HG03457 (cell line): ENCODE data around the gene FAM9C.
"Not testable (repeated sequence)": the region's sequence is repeated elsewhere in the genome, so short reads cannot be mapped to it uniquely, and the experiment has no call there.

Experiments
- ATAC-seq: cut with Tn5 transposase; IDR thresholded peaks from one replicate; pipeline ENCODE4 v1.9.1; 2021; ENCODE audit warnings: moderate number of reproducible peaks; ENCODE audit not compliant: unreplicated experiment

The FAM9C gene

DNA sequence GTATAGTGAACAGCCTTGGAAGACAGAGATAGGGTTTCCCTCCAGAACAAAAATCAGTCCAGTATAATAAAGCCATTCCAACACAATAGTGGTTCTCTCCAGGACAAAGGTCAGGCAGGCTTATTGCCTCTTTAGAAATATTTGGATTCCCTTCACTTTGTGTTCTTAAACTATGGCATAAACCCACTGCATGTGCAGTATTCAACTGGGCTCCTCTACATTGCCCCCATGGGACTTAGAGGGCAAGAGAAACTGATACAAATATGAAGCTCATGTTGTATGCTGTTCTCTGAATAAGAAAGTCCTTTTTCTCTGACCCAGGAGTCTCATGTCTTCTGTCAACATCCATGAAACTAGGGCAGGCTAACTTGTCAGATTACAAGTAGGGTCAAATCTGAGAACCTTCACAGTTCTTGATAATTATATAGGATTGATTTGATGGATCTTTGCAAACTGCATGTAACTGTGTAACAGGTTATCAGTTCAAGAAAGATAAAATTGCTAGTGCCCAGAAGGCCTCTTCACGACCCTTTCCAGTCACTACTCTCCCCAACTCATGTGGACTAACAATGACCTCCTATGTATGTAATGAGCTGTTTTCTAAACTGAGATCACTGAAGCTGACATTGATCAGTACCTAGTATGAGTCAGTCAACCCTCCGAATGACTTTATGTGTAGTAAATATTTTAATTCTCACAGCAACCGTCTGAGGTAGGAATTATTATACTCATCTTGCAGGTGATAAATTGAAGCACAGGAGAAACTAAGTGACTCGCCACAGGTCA is 31.9 kb upstream of the FAM9C start:
- ATAC-seq, result no peak

DNA sequence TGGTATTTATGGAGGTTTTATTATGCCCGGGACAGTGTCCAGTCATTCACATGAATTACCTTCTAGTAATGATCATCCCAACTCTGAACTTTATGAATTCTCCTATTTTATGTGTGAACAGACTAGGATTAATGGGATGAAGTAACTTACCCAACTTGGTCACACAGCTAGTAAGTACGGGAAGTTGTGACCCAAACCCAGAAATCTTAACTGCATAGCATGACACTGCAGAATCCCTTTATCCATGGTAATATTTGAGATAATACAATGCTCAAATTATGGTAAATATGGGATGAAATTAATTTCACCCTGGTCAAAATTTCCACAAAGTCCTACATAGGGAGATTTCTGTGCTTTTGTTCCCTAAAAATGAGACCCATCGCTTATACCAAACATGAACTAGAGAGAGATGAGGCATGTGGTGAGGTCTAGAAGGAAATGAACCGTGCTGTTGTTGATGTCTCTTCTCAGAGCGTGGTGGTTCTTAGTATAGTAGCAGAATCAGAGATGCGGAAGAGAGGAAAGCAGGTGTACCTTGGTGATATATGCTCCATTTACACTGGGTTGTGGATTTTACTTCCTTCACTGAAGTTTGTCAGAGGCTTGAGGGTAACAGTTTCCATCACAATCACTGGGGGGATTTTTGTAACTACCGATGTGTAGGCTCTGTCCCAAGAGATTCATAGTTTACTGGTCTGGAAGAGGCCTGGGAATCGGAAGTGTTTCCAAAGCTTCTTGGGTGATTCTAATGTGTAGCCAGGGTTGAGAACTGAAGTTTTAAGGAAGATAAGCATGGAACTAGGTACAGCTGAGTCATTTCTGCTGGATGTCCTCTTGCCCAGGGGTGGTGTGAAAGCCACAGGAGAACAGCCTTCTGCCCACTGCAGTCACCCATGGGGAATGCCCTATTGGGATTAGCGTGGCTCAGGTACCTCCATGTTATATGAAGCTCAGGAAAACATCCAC is 30.2 kb upstream of the FAM9C start:
- peak; percentile 61 for ATAC-seq

DNA sequence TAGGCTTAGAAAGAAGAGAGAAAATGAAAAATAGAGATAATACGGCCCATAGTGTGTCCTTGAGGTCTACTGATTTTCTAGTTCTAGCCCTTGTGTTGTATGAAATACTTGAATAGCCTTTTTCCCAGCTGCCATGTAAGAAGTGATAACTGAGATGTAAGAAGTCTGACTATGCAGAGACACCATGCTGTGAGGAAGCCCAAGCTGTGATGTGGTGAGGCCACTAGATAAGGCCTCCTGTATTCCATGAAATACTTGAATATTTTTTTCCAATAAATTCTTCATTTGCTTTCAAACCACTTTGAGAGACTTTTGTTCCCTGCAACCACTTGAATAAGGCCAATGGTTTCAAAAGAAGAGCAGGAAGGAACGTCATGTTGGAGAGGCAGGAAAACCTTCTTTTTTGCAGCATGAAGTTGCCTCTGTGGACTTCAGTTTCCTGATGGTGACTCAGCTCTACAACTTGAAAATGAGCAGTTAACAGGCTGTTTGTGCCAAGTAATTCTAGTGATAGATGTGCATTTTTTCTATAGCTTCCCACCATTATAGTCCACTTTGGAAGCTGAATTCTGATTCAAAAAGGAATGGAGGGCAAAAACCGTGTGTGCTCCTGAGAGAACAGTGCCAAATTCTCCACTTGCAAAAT is 25.5 kb upstream of the FAM9C start:
- no peak for ATAC-seq

DNA sequence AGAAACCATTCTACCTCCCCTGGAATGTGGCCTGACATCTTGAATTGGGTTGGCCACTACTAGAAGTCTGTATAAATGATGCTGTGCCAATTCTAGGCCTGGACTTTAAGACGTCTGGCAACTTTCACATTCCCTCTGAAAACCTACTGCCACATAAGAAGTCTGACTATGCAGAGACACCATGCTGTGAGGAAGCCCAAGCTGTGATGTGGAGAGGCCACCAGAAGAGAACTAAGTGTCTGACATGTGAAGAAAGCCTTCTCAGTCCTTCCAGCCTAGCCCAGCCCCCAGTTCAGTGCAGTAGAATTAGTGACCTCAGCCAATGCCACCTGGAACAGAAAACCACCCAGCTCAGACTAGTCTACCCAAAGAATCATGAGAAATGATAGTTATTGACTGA is 24.2 kb upstream of the FAM9C start:
- ATAC-seq, result no peak

DNA sequence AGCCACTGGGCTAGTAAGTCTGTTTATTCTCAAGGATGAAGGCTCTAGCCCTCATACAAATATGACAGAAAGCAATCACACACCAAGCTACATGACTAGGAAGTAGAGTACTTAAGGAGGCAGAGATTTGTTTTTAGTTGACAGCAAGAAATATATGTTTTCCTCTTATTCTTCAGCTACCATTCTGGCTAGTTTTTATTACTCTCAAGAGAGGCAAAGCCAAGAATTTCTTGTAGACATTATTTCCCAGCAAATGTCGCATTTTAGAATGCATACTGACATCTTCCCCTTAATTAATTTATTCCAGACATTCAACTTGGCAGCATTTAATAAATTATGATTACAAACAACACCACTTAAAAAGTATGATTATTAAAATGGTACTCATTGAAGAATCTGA is 23.4 kb upstream of the FAM9C start:
- ATAC-seq, result no peak

DNA sequence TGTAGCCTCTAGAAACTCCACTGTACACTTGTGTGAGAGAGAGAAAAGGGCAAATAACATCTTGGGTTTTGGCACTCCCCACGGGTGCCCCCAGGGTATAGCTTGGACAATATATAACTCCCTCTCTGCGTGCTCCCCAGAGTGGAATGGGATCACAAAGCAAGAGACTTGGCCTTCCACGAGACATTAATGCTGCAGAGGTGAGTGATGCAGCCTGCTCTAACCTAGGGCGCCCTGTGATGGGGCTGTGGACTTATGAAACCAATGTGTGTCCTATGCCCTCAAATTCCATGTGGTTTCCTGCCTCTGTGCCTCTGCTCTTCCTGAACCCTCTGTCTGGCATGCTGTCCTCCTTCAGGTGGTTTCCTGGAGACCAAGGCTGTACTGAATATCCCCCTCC is 22.0 kb upstream of the FAM9C start:
- no peak for ATAC-seq

DNA sequence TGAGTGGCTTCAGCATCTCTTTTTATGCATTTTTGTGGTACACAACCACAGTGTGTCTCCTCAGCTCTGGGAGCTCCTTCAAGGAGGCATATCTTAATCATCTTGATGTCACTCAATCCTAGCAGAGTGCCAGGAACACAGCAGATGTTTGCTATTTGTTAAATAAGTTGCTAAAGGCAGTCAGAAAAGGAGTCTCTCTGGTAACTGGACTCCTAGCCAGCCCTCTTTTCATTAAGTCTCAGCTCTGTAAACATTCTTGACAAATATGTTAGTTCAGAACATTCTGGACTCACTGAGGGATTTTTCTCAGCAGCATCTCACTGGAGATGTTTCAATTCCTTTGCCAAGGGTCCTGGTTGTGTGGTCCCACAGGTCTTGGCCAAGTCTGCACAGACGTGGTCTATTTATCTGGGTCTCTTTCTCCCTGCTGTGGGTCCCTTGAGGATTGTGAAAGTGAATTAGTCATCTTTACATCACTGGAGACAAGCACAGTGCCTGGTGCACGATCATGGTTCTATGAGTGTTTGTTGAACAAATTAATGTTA is 20.3 kb upstream of the FAM9C start:
- ATAC-seq, result no peak

DNA sequence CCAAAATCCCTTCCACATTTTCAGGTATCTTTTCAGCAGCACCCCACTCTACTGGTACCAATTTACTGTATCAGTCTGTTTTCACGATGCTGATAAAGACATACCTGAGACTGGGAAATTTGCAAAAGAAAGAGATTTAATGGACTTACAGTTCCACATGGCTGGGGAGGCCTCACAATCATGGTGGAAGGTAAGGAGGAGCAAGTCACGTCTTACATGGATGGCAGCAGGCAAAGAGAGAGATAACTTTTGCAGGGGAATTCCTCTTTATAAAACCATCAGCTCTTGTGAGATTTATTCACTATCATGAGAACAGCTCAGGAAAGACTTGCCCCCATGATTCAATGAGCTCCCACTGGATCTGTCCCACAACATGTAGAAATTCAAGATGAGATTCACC is 18.7 kb upstream of the FAM9C start:
- not testable (repeated sequence) for ATAC-seq

DNA sequence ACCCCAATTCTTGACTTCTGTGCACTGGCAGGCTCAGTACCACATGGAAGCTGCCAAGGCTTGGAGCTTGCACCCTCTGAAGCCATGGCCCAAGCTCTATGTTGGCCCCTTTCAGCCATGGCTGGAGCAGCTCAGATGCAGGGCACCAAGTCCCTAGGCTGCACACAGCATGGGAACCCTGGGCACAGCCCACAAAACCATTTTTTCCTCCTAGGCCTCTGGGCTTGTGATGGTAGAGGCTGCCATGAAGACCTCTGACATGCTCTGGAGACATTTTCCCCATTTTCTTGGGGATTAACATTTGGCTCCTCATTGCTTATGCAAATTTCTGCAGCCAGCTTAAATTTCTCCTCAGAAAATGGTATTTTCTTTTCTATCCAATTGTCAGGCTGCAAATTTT is 17.9 kb upstream of the FAM9C start:
- ATAC-seq, result not testable (repeated sequence)

DNA sequence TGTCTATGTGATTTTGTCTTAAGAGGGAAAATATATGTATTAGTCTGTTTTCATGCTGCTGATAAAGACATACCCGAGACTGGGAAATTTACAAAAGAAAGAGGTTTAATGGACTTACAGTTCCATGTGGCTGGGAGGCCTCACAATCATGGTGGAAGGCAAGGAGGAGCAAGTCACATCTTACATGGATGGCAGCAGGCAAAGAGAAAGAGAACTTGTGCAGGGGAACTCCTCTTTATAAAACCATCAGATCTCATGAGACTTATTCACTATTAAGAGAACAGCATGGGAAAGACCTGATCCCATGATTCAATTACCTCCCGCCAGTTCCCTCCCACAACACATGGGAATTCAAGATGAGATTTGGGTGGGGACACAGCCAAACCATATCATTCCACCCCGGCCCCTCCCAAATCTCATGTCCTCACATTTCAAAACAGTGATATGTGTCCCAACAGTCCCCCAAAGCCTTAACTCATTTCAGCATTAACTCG is 16.8 kb upstream of the FAM9C start:
- ATAC-seq, result not testable (repeated sequence)

DNA sequence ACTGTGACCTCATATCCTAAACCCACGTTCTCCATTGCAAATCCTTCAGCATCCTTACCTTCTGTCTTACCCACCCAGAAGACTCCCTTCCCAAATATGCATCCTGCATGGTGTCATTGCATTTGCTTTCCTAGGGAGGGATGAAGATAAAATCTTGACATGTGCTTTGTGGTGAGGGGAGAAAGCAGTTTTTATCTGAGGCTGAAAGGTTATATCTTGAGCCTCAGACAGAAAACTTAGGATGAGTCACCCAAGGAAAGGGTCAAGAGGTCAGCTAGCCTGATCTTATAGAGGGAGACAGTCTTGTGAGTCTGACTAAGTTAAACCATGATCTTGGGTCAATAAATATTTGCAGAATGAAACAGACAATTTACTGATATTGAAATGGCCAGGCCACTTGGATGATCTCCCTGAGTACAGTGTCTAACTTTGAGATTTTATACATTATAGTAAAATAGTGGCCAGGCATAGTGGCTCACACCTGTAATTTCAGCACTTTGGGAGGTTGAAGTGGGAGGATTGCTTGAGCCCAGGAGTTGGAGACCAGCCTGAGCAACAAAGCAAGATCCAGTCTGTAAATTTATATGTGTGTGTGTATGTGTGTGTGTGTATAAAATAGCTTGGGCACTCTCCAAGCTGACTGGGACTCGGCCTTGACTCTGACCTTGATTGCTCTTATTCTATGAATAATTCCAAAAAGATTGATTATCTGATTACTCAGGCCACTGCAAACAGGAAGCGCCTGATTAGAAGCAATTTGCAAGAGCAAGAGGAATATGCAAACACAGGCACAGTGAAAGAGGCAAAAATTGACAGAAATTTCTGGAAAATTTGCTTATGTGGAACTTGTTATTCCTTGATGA is 15.4 kb upstream of the FAM9C start:
- no peak for ATAC-seq

DNA sequence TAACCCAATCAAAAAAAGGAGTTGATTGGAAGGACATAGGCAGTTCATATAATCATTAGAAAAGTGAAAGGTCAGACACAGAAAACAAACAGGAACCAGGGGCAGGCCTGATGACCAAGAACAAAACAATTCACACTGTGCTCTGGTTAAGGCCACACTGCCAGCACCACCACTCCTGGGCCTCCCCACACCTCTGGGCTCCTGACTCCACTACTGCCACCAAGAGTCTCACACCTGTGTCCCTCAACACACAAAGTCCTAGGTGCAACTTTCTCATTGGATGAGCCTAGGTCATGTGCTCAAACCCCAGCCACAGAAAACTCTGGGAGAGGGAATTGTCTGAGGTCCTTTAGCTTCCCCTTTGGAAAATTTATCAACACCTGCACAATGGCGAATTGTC is 11.1 kb upstream of the FAM9C start:
- no peak for ATAC-seq

DNA sequence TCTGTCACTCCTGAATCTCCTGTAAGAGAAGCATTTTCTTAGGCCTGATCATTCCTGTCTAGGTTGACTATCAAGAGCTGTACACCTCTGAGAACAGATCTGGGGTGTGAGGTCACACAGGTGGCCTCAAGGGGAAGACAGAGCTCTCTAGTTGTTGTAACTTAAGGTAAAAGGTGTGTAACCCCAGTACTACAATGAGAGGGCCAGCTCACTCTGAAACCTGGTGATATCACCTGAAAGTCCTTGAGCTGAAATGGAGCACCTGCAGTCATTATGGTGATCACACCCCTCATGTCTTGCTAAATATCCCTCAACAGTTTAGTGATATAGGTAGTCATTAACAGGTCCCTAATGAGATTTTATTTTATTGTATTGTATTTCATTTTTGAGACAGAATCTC is 8.8 kb upstream of the FAM9C start:
- ATAC-seq, result no peak

DNA sequence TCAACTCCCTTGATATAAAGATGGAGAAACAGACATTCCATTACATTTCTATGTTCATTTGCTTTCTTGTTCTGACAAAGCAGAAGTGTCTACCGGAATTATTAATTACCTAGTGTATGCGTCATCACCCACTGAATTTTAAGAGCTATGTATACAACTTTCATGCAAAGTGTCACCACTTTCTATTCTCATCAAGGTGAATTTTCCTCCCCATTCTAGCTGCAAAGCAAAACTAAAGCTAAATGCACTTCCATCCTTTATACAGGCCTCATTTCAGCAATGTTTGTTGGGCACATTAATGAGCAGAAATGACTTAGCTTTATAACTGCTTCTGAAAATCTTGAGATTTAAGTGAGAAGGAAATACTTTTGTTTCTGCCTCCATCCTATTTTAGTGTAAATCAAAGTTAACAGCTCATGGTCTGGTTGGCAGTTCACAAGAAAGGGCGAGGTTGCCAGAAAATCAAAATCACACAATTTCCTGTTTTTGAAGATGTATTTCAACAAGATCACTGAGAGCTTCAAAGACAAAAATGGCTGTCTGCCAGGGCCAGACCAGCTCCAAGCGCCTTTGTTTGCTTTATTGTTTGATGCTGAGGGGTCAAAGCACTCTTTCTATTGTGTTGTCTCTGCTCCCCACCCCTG is 7.2 kb upstream of the FAM9C start:
- peak; percentile 58 for ATAC-seq

DNA sequence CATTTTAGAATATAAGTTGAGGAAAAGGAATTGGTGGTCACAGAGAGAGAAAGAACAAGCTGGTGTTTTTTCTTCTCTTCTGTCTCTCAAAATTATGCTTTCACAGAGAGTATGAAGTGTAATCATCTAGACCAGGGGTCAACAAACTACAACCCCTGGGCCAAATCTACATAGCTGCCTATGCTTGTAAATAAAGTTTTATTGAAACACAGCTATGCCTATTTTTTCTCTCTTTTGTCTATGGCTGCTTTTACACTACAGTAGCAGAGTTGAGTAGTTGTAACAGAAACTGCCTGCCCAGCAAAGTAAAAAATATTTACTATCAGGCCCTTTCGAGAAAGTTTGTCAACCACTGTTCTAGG is 6.7 kb upstream of the FAM9C start:
- ATAC-seq, result no peak

DNA sequence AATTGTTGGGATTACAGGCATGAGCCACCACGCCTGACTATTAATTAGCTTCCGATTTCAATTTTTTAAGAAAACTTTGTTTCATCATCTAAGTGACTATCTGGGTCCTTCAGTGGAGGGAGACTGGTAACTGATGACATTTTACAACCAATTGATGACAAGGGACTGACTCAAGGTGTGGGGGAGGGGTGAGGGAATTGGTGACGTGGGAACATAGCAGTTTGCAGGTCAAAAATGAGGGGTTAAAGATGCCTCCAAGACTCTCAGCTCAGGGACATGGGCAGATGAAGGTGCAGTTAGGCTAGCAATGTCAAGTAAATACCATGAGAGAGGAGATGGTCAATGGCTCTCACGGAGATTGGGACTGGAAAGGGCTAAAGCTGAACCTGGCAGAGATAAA is 5.7 kb upstream of the FAM9C start:
- ATAC-seq, result no peak

DNA sequence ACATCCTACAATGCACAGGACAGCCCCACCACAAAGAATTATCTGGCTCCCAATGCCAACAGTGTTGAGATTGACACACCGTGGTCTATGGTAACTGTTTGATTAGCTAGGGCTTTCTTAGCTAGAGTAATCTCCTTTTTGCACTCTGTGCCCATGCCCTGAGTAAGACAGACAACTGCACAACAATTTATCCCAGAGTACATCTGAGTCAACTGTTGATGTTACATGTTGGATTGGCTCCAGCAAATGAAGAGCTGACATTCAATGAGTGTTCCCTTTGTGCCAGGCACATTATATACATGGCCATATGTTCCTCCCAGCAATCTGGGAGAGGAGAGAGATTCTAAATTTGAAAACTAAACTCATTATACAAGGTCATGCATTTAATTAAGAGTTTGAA is 3.9 kb upstream of the FAM9C start:
- ATAC-seq, result no peak

DNA sequence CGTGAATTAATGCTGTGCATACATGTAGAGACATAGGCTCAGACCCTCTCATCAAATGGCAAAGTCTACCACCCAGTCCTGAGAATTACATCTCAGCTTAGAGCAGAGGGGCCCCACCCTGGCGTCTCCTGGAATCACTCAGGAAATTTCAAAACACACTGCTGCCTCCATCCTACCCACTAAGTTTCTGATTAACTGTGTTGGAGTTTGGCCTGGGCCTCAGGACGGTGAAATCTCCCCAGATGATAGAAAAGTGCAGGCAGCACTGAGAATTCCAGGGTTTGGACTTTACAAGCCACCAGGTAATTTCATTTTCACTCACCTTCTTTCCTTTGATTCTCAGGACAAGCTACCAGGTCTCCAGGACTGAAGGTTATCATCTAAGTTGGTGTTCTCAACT is 3.3 kb upstream of the FAM9C start:
- ATAC-seq, result no peak

DNA sequence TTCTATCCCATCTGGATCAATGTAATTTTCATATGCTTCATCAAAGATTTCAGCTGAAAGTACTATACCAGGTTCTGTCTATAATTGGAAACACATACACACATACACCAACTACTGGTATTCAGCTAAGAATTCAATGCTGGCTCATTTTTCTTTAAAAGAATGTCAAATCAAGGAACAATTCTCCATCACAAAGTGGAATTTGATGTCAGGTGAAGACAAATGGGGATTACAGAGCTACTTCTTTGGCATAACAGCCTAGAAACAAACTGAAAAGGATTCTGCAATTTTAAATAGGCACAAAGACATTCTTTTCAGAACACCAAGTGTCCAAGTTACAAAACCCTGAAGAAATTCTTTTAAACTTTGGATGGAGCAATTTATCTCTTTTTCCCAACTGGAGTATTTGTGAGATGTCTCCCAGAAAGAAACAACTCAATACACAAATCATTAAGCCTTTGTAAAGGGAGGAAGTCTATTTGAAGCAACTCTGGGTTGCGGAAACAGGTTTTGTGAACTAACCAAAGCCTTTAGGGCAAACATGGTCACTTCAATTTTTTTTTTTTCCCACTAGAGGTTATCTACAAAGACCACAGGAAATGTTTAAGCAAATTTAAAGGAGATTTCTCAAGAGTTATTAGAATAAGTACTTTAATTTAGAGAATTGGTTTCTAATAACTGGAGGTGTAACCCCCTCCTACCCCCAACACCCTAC is 1.9 kb upstream of the FAM9C start:
- ATAC-seq, result no peak
